ENCODE measurements around the gene PRELID3B.

Gene PRELID3B

GRCh38 chr20:59010995-59011873 is 31.4 kb downstream of the PRELID3B start:
- no peak for DNase-seq

GRCh38 chr20:59010321-59010994 is 32.1 kb downstream of the PRELID3B start:
- no peak for DNase-seq

- DNase-seq, result no peak
These were observed 33.8 kb downstream of the PRELID3B start for GRCh38 chr20:59008715-59009336.

GRCh38 chr20:59007665-59008511 is 34.7 kb downstream of the PRELID3B start:
- DNase-seq, result peak in 13 of 58 donors; percentile 17 to 57 (median 32)

- DNase-seq, result peak in 5 of 58 donors; percentile 18 to 45 (median 39)
These were observed 35.5 kb downstream of the PRELID3B start, which contains the start of gene CTSZ for GRCh38 chr20:59006864-59007664. TSS of gene CTSZ (minus strand) at chr20:59007254. CDS start at chr20:59007128, 126 bp downstream.

GRCh38 chr20:59006167-59006863 is 36.3 kb downstream of the PRELID3B start:
- DNase-seq, result no peak

- no peak for DNase-seq
These were observed 36.9 kb downstream of the PRELID3B start for GRCh38 chr20:59005523-59006166.

GRCh38 chr20:59004763-59005522 is 37.6 kb downstream of the PRELID3B start:
- DNase-seq, result peak in 19 of 58 donors; percentile 9 to 61 (median 42)

- DNase-seq, result peak in 7 of 58 donors; percentile 11 to 36 (median 21)
These were observed 38.2 kb downstream of the PRELID3B start for GRCh38 chr20:59004493-59004762.

- DNase-seq, result no peak
These were observed 38.6 kb downstream of the PRELID3B start for GRCh38 chr20:59003836-59004492.

- DNase-seq, result no peak
These were observed 39.6 kb downstream of the PRELID3B start for GRCh38 chr20:59002874-59003399.

- no peak for DNase-seq
These were observed 40.2 kb downstream of the PRELID3B start for GRCh38 chr20:59002388-59002787.

GRCh38 chr20:59001449-59002171 is 41.0 kb downstream of the PRELID3B start:
- DNase-seq, result no peak

- no peak for DNase-seq
These were observed 41.5 kb downstream of the PRELID3B start for GRCh38 chr20:59001068-59001448.

GRCh38 chr20:59000326-59000725 is 42.3 kb downstream of the PRELID3B start:
- DNase-seq, result no peak

- no peak for DNase-seq
These were observed 43.9 kb downstream of the PRELID3B start for GRCh38 chr20:58998656-58999055.
